ENCODE measurements around the gene UNCX.

The UNCX gene

DNA sequence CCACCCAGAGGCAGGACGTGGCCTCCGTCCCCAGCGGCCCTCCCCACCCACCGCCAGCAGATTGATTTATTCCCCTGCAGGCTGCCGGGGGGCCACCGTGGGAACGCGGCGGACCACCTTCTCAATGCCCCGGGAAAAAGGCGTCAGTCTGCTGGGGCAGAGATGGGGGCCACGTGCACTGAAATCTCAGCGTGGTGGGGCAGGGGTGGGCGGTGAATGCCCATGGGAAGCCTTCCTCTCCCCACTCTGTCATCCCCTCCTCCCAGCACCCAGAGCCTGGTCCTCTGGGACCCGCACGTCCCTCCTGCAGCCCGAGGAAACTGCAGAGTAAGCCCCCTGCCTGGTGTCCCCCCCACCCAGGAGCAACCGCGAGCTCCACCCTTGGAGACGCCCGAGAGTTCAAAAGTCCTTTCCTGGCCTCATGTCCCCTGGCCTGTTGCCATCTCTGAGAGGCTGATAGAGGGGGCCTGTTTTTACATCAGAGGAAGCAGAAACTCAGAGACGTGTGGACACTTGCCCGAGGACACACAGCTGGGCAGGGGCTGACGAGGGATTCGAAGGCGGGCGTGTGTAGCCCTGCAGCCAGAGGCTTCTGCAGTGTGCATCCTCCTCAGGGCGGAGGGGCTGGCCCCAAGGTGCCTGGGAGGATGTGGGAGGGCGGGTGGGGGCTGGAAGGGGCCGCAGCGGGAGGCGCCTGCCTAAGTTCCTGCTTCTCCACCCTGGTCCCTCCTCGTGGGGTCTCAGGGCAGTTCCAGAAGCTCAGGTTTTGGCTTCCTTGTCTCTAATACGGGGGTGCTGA lies 21.8 kb downstream of the UNCX start:
- peak overlapping the region; percentile 25 for H3K4me3 ChIP-seq (ENCODE audit: low read depth, low read length)
- TF ChIP-seq MAX (IDR thresholded peaks at IDR 0.05; ENCODE audit: low read depth, low read length) (peak; percentile 70), MYC (IDR thresholded peaks at IDR 0.05; ENCODE audit: low read depth, low read length) (peak; percentile 63; the same call in 1 of the 2 replicates), CTCF (IDR thresholded peaks at IDR 0.05; ENCODE audit: low read depth, low read length) (no peak), POLR2A (IDR thresholded peaks at IDR 0.05; ENCODE audit: extremely low read depth, insufficient read length) (peak; percentile 22)
- peak; percentile 85 for DNase-seq (ENCODE audit: low read depth)

- no peak; the same call in 1 of the 2 replicates for TF ChIP-seq MYC (IDR thresholded peaks at IDR 0.05; ENCODE audit: low read depth, low read length)
- TF ChIP-seq MAX (IDR thresholded peaks at IDR 0.05; ENCODE audit: low read depth, low read length) = no peak
- no peak for TF ChIP-seq CTCF (IDR thresholded peaks at IDR 0.05; ENCODE audit: low read depth, low read length)
- peak; percentile 0 for TF ChIP-seq POLR2A (IDR thresholded peaks at IDR 0.05; ENCODE audit: extremely low read depth, insufficient read length)
These were observed 22.6 kb downstream of the UNCX start for GRCh38 chr7:1255080-1255816.

DNA sequence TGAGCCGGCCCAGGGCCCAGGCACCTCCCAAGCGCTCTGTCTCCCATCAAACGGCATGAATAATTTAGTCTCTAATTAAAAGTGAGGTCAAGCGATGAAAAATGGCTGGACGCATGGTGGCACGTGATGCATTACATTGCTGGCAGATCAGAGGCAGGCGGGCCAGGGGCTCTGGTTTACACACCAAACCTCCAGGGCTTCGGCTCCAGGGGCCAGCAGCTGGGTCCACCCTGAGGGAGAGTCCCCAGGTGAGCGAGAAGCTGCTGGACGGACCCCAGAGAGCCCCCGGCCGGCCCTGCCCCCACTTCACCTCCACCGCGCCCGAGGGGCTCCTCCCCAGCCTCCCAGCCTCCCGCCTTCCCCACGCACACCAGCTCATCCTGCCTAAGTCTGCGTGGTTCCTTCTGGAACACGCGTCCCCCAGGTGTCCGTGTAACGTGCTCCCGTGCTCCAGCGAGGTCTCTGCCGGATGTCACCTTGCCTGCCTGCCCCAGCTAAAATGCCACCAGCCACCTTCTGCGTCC lies 23.2 kb downstream of the UNCX start:
- DNase-seq (ENCODE audit: low read depth) = no peak
- no peak overlapping the region for H3K4me3 ChIP-seq (ENCODE audit: low read depth, low read length)
- no peak for TF ChIP-seq MYC (IDR thresholded peaks at IDR 0.05; ENCODE audit: low read depth, low read length)
- no peak for TF ChIP-seq MAX (IDR thresholded peaks at IDR 0.05; ENCODE audit: low read depth, low read length)
- no peak for TF ChIP-seq CTCF (IDR thresholded peaks at IDR 0.05; ENCODE audit: low read depth, low read length)
- no peak for TF ChIP-seq POLR2A (IDR thresholded peaks at IDR 0.05; ENCODE audit: extremely low read depth, insufficient read length)

More at GRCh38 chr7:1255080-1255816, 22.6 kb downstream of the UNCX start:
- no peak for DNase-seq (ENCODE audit: low read depth)
- no peak overlapping the region for H3K4me3 ChIP-seq (ENCODE audit: low read depth, low read length)

GRCh38 chr7:1256621-1257020 lies 23.9 kb downstream of the UNCX start:
- no peak overlapping the region for H3K4me3 ChIP-seq (ENCODE audit: low read depth, low read length)
- TF ChIP-seq POLR2A (IDR thresholded peaks at IDR 0.05; ENCODE audit: extremely low read depth, insufficient read length) (no peak), MAX (IDR thresholded peaks at IDR 0.05; ENCODE audit: low read depth, low read length) (no peak), MYC (IDR thresholded peaks at IDR 0.05; ENCODE audit: low read depth, low read length) (no peak), CTCF (IDR thresholded peaks at IDR 0.05; ENCODE audit: low read depth, low read length) (no peak)
- no peak for DNase-seq (ENCODE audit: low read depth)

DNA sequence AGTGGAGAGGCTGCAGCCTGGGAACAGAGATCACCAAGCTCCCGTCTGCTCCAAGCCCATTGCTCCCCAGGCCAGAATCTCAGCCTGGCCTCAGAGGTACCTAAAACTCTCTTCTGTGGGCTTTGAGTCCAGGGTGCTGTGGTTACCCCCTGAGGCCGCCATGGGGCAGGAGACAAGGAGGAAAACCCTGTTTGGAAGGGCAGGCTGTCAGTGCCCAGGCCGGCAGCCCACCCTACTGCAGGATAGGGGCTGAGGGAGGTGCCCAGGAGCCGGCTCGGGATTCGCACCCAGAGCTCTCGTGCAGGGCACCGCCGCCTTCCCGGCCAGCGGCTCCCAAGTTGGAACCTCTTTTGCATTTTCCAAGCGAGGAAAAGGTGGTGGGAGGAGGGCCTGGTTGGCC lies 24.5 kb downstream of the UNCX start:
- H3K4me3 ChIP-seq (ENCODE audit: low read depth, low read length) = no peak overlapping the region
- TF ChIP-seq CTCF (IDR thresholded peaks at IDR 0.05; ENCODE audit: low read depth, low read length) (no peak), POLR2A (IDR thresholded peaks at IDR 0.05; ENCODE audit: extremely low read depth, insufficient read length) (no peak), MYC (IDR thresholded peaks at IDR 0.05; ENCODE audit: low read depth, low read length) (no peak), MAX (IDR thresholded peaks at IDR 0.05; ENCODE audit: low read depth, low read length) (no peak)
- no peak for DNase-seq (ENCODE audit: low read depth)

Measured in NB4 (cell line).